Glutamatergic neuron (in vitro differentiated cells): ENCODE results near the gene DPPA4. TPM values are rescaled to one million over a fixed set of nuclear protein-coding genes. Genes with fewer than 3 reads are reported as not detected.

Source experiments
- DNase-seq: peaks from one replicate; pipeline ENCODE4 v3.0.0; 2022
- H3K27ac Mint-ChIP-seq: one replicate; pipeline ENCODE4 v1.8.0; 2020; ENCODE audit warnings: mild to moderate bottlenecking, mixed read lengths, inconsistent platforms; ENCODE audit not compliant: unreplicated experiment
- H3K27me3 Mint-ChIP-seq: one replicate; pipeline ENCODE4 v1.8.0; 2020; ENCODE audit warnings: mild to moderate bottlenecking, moderate library complexity, mixed read lengths, inconsistent platforms; ENCODE audit not compliant: unreplicated experiment
- H3K36me3 Mint-ChIP-seq: one replicate; pipeline ENCODE4 v1.8.0; 2020; ENCODE audit warnings: mild to moderate bottlenecking, mixed read lengths, inconsistent platforms; ENCODE audit not compliant: unreplicated experiment
- H3K4me1 Mint-ChIP-seq: one replicate; pipeline ENCODE4 v1.8.0; 2020; ENCODE audit warnings: mild to moderate bottlenecking, low read depth, mixed read lengths, inconsistent platforms; ENCODE audit not compliant: unreplicated experiment
- H3K4me3 Mint-ChIP-seq: one replicate; pipeline ENCODE4 v1.8.0; 2020; ENCODE audit warnings: mild to moderate bottlenecking, mixed read lengths, inconsistent platforms; ENCODE audit not compliant: unreplicated experiment
- H3K9me3 Mint-ChIP-seq: one replicate; pipeline ENCODE4 v1.8.0; 2020; ENCODE audit warnings: mild to moderate bottlenecking, moderate library complexity, mixed read lengths, inconsistent platforms; ENCODE audit not compliant: unreplicated experiment
- CTCF ChIP-seq: fragments of 200-600 bp; sonication (generic); IDR thresholded peaks from one replicate; pipeline ENCODE4 v1.5.0; 2021; ENCODE audit not compliant: partially characterized antibody, unreplicated experiment
- total RNA-seq: library from RNA; stranded (reverse); fragmentation: NEBNext Ultra II Directional; extraction: Animal tissue kit (Norgen Biotek cat#: 25700); gene quantifications from one replicate; pipeline ENCODE4 v1.2.1, GENCODE V29; 2021; ENCODE audit not compliant: unreplicated experiment

Gene DPPA4
- total RNA-seq, 1 donor from 2014 or later = 89.5 TPM

- peak overlapping the region; percentile 20 for H3K27ac Mint-ChIP-seq
- peaks cover 15% of the 10 kb centered on the region for H3K4me1 Mint-ChIP-seq
- no peak for DNase-seq
- TF ChIP-seq CTCF = no peak
- H3K27me3 Mint-ChIP-seq = no peaks in the 10 kb centered on the region
- no peaks in the 10 kb centered on the region for H3K9me3 Mint-ChIP-seq
- H3K4me3 Mint-ChIP-seq = no peak overlapping the region
- no peaks in the 10 kb centered on the region for H3K36me3 Mint-ChIP-seq
These were observed 15.7 kb upstream of the DPPA4 start for GRCh38 chr3:109353057-109353456.

- peaks cover 12% of the 10 kb centered on the region for H3K4me1 Mint-ChIP-seq
- H3K27ac Mint-ChIP-seq = no peak overlapping the region
- H3K36me3 Mint-ChIP-seq = no peaks in the 10 kb centered on the region
- no peak for TF ChIP-seq CTCF
- no peak for DNase-seq
- H3K9me3 Mint-ChIP-seq = no peaks in the 10 kb centered on the region
- no peaks in the 10 kb centered on the region for H3K27me3 Mint-ChIP-seq
- H3K4me3 Mint-ChIP-seq = no peak overlapping the region
These were observed 13.9 kb upstream of the DPPA4 start for GRCh38 chr3:109351231-109351630.

- Mint-ChIP-seq H3K36me3 (no peaks in the 10 kb centered on the region), H3K27me3 (no peaks in the 10 kb centered on the region), H3K4me3 (no peak overlapping the region), H3K27ac (no peak overlapping the region), H3K4me1 (no peaks in the 10 kb centered on the region), H3K9me3 (no peaks in the 10 kb centered on the region)
- no peak for TF ChIP-seq CTCF
- no peak for DNase-seq
These were observed 9.5 kb upstream of the DPPA4 start for GRCh38 chr3:109346770-109347295.

- Mint-ChIP-seq H3K36me3 (no peaks in the 10 kb centered on the region), H3K27ac (no peak overlapping the region), H3K4me1 (no peaks in the 10 kb centered on the region), H3K9me3 (no peaks in the 10 kb centered on the region), H3K4me3 (no peak overlapping the region), H3K27me3 (no peaks in the 10 kb centered on the region)
- no peak for TF ChIP-seq CTCF
- no peak for DNase-seq
These were observed 8.8 kb upstream of the DPPA4 start for GRCh38 chr3:109346099-109346498.

GRCh38 chr3:109339714-109340648 is 2.6 kb upstream of the DPPA4 start:
- no peak for DNase-seq
- no peak for TF ChIP-seq CTCF
- Mint-ChIP-seq H3K4me3 (no peak overlapping the region), H3K9me3 (peaks cover 3% of the 10 kb centered on the region), H3K27me3 (peaks cover 8% of the 10 kb centered on the region), H3K36me3 (no peaks in the 10 kb centered on the region), H3K27ac (no peak overlapping the region), H3K4me1 (peaks cover 2% of the 10 kb centered on the region)
